Measurements from ENCODE around the gene SNRPB.

DNA sequence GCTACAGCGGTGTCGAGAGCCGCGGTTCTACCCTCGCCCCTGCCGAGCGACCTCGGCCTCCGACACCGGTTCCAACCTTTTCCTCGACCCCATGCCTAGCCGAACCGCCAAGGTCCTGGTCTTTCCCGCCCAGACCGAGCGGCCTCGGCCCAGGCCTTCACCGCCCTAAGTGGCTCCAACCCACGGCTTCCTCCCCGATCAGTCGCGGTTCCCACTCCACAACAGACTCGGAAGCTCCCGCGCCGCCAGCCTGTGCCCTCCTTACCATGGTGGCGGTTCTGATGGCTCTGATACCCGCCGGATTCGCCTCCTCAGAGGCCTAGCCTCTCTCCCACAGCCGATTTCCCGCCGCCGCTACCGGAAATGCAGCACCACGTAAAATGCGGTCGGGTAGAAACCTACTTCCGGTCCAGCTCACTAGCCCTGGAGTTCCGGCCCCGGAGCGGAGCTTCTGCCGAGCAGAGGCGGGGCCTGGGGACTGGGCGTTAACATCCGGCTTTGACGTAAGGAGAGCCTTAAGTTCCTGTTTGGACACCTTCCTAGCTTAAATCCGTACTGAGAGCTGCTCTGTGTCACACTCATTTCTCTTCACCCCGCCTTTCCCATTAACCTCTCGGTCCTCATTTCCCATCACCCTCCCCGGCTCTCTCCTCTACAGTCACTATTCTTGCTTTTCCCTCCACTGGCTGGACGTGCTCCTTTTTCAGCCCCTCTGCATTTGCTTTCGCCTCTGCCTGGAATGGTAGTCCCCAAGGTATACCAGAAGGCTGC lies at the start of gene SNRPB:
- TF ChIP-seq, protein P1, sequence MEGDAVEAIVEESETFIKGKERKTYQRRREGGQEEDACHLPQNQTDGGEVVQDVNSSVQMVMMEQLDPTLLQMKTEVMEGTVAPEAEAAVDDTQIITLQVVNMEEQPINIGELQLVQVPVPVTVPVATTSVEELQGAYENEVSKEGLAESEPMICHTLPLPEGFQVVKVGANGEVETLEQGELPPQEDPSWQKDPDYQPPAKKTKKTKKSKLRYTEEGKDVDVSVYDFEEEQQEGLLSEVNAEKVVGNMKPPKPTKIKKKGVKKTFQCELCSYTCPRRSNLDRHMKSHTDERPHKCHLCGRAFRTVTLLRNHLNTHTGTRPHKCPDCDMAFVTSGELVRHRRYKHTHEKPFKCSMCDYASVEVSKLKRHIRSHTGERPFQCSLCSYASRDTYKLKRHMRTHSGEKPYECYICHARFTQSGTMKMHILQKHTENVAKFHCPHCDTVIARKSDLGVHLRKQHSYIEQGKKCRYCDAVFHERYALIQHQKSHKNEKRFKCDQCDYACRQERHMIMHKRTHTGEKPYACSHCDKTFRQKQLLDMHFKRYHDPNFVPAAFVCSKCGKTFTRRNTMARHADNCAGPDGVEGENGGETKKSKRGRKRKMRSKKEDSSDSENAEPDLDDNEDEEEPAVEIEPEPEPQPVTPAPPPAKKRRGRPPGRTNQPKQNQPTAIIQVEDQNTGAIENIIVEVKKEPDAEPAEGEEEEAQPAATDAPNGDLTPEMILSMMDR (IDR thresholded peaks at IDR 0.05): peak in 2 of 7 experiments; percentile 4 to 10
- TF ChIP-seq POLR2A (IDR thresholded peaks at IDR 0.05): peak; percentile 75 to 96 (median 94)

Data from body of pancreas (tissue), 4 donors.